Subcutaneous abdominal adipose tissue (tissue), 5 donors: ENCODE data around the gene EEF1A1.
"Not testable (repeated sequence)": the region's sequence is repeated elsewhere in the genome, so short reads cannot be mapped to it uniquely, and the experiment has no call there.

Experiments
- H3K27ac ChIP-seq: one replicate; pipeline ENCODE4 v1.7.0; 2013; ENCODE audit warnings: low read depth, mild to moderate bottlenecking, inconsistent platforms, low read length, moderate library complexity
- H3K27me3 ChIP-seq, 5 donors: one replicate each; pipeline ENCODE4 v1.7.0; 2013; ENCODE audit warnings: low read length in 5 of 5, inconsistent platforms in 1 of 5; ENCODE audit not compliant: control insufficient read depth in 5 of 5, insufficient read depth in 4 of 5
- H3K36me3 ChIP-seq, 5 donors: one replicate each; pipeline ENCODE4 v1.7.0; 2013; ENCODE audit warnings: low read length in 5 of 5; ENCODE audit not compliant: control insufficient read depth in 5 of 5, insufficient read depth in 5 of 5
- H3K4me1 ChIP-seq, 5 donors: one replicate each; pipeline ENCODE4 v1.7.0; 2013; ENCODE audit warnings: low read length in 5 of 5, mild to moderate bottlenecking in 3 of 5, moderate library complexity in 1 of 5; ENCODE audit not compliant: control insufficient read depth in 5 of 5, insufficient read depth in 5 of 5
- H3K4me3 ChIP-seq, 5 donors: one replicate each; pipeline ENCODE4 v1.7.0; 2013; ENCODE audit warnings: low read length in 5 of 5, low read depth in 1 of 5
- H3K9ac ChIP-seq, 5 donors: one replicate each; pipeline ENCODE4 v1.7.0; 2013; ENCODE audit warnings: low read length in 5 of 5, mild to moderate bottlenecking in 4 of 5, moderate library complexity in 3 of 5
- H3K9me3 ChIP-seq, 5 donors: one replicate each; pipeline ENCODE4 v1.7.0; 2013; ENCODE audit warnings: low read length in 5 of 5; ENCODE audit not compliant: control insufficient read depth in 5 of 5
- donor health status: healthy.
- donor health status: healthy.
- donor health status: healthy.
- donor health status: healthy.
- donor health status: healthy.

EEF1A1 gene

DNA sequence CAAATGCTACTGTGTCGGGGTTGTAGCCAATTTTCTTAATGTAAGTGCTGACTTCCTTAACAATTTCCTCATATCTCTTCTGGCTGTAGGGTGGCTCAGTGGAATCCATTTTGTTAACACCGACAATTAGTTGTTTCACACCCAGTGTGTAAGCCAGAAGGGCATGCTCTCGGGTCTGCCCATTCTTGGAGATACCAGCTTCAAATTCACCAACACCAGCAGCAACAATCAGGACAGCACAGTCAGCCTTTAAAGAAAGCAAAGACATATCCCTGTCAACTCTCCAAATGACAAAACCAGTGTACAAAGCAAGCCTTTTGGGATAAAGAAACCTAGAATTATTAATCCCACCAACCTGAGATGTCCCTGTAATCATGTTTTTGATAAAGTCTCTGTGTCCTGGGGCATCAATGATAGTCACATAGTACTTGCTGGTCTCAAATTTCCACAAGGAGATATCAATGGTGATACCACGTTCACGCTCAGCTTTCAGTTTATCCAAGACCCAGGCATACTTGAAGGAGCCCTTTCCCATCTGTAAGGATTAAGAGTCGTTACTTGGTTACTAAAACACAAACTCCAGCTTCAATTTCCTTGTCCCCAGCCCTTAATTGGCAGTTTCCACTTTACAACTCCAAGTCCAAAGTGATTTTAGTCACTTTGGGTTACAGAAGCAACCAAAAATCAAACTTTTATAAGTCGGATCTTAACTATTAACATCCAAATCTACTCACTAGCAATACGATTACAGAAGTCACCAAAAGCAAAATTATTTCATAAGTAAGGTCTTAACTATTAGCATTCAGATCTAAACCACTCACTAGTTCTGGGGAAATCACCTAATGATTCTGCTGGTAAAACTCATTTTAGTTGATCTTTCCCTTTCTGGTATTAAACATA is 1.6 kb downstream of the EEF1A1 start:
- Histone ChIP-seq H3K4me1 (peaks cover 7 to 67% (median 58%) of the 10 kb centered on the region in 5 donors), H3K4me3 (peak overlapping the region; percentile 72 to 98 (median 93)), H3K9ac (peak overlapping the region; percentile 85 to 100 (median 97)), H3K36me3 (peaks cover 21 to 49% (median 43%) of the 10 kb centered on the region in 5 donors), H3K27ac (peak overlapping the region; percentile 100)
- not testable (repeated sequence) for H3K27me3 ChIP-seq, H3K9me3 ChIP-seq

DNA sequence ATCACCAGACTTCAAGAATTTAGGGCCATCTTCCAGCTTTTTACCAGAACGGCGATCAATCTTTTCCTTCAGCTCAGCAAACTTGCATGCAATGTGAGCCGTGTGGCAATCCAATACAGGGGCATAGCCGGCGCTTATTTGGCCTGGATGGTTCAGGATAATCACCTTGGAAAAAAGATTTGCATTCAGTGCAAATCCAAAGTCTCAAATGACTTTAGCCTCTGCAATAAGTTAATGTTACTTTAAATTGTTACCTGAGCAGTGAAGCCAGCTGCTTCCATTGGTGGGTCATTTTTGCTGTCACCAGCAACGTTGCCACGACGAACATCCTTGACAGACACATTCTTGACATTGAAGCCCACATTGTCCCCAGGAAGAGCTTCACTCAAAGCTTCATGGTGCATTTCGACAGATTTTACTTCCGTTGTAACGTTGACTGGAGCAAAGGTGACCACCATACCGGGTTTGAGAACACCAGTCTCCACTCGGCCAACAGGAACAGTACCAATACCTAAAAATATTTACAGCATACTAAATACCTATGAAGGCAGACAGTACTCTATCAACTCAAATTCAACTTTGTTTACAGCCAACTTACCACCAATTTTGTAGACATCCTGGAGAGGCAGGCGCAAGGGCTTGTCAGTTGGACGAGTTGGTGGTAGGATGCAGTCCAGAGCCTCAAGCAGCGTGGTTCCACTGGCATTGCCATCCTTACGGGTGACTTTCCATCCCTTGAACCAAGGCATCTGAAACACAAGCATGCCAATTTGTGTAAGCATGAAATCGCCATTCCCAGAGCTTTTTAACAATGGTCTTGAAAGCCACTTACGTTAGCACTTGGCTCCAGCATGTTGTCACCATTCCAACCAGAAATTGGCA is 2.5 kb downstream of the EEF1A1 start:
- H3K27me3 ChIP-seq, H3K9me3 ChIP-seq: not testable (repeated sequence)
- Histone ChIP-seq H3K4me1 (peaks cover 7 to 60% (median 53%) of the 10 kb centered on the region in 5 donors), H3K4me3 (peak overlapping the region; percentile 72 to 98 (median 93)), H3K36me3 (peaks cover 21 to 49% (median 43%) of the 10 kb centered on the region in 5 donors), H3K9ac (peak overlapping the region in 3 of 5 donors; percentile 30 to 97 (median 59)), H3K27ac (peak overlapping the region; percentile 100)

- H3K9ac ChIP-seq = peak overlapping the region in 3 of 5 donors; percentile 0 to 40 (median 35)
- peak overlapping the region in 4 of 5 donors; percentile 1 to 30 (median 8) for H3K4me3 ChIP-seq
- peaks cover 0 to 2% (median 0%) of the 10 kb centered on the region in 5 donors for H3K27me3 ChIP-seq
- no peaks in the 10 kb centered on the region for H3K9me3 ChIP-seq
- peaks cover 21 to 49% (median 44%) of the 10 kb centered on the region in 5 donors for H3K36me3 ChIP-seq
- H3K27ac ChIP-seq = peak overlapping the region; percentile 100
- peaks cover 7 to 46% (median 39%) of the 10 kb centered on the region in 5 donors for H3K4me1 ChIP-seq
Measured at GRCh38 chr6:73516514-73517489, 4.0 kb downstream of the EEF1A1 start.

DNA sequence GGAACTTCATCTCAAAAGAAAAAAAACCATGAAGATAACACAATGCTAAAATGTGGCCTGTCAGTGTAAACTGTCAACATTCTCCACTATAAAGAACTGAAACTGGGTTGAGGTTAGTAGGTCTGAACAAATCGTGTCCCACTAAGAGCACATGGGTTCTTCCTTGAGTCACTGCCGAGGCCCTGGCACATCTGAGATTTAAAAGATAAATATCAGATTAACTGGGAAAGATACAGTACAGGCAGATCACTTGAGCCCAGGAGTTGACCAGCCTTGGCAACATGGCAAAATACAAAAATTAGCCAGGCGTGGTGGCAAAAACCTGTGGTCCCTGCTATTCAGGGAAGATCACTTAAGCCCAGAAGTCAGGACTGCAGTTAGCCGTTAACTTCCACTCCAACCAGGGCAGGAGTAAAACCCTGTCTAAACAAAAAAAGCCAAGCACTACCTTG is 5.6 kb downstream of the EEF1A1 start:
- Histone ChIP-seq H3K9ac (peak overlapping the region in 1 of 5 donors; percentile 47), H3K4me1 (peaks cover 4 to 44% (median 38%) of the 10 kb centered on the region in 5 donors), H3K27me3 (no peaks in the 10 kb centered on the region), H3K27ac (peak overlapping the region; percentile 32), H3K9me3 (no peaks in the 10 kb centered on the region), H3K4me3 (no peak overlapping the region), H3K36me3 (peaks cover 21 to 49% (median 46%) of the 10 kb centered on the region in 5 donors)

DNA sequence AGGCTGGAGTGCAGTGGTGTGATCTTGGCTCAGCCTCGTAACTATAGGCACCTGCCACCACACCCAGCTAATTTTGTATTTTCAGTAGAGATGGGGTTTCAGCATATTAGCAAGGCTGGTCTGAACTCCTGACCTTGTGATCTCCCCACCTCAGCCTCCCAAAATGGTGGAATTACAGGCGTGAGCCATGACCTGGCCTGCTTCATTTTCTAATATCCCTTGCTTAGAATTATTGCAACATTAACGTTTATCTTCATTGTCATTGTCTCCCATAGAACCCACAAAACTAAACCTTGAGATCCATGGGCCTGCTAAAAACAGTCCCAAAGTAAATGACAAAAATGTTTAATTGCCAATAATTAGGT is 6.1 kb downstream of the EEF1A1 start:
- H3K27ac ChIP-seq = peak overlapping the region; percentile 32
- peaks cover 4 to 42% (median 37%) of the 10 kb centered on the region in 5 donors for H3K4me1 ChIP-seq
- H3K9me3 ChIP-seq = no peaks in the 10 kb centered on the region
- no peak overlapping the region for H3K4me3 ChIP-seq
- peaks cover 21 to 47% (median 46%) of the 10 kb centered on the region in 5 donors for H3K36me3 ChIP-seq
- H3K9ac ChIP-seq = peak overlapping the region in 2 of 5 donors; percentile 24 to 47
- no peaks in the 10 kb centered on the region for H3K27me3 ChIP-seq

DNA sequence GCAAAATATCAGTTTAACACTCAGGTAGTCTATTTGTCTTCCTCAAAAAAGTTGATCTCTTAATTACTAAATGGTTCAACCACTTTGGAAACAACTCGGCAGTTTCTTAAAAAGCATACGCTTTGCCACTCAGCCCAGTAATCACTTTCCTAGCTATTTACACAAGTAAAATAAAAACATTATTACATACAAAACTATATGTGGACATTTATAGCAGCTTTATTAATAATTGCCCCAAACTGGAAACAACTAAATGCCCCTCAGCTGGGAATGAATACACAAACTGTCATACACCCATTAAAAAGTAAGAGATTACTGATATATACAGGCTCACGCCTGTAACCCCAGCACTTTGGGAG is 7.4 kb downstream of the EEF1A1 start:
- H3K36me3 ChIP-seq = peaks cover 14 to 36% (median 35%) of the 10 kb centered on the region in 5 donors
- H3K4me1 ChIP-seq = peaks cover under 1 to 31% (median 26%) of the 10 kb centered on the region in 5 donors
- no peak overlapping the region for H3K9ac ChIP-seq
- no peaks in the 10 kb centered on the region for H3K9me3 ChIP-seq
- no peaks in the 10 kb centered on the region for H3K27me3 ChIP-seq
- H3K27ac ChIP-seq = no peak overlapping the region
- H3K4me3 ChIP-seq = no peak overlapping the region

- no peak overlapping the region for H3K9ac ChIP-seq
- peaks cover 8 to 22% (median 21%) of the 10 kb centered on the region in 5 donors for H3K36me3 ChIP-seq
- peaks cover 0 to 17% (median 14%) of the 10 kb centered on the region in 5 donors for H3K4me1 ChIP-seq
- H3K27ac ChIP-seq = no peak overlapping the region
- no peak overlapping the region for H3K4me3 ChIP-seq
- H3K9me3 ChIP-seq = no peaks in the 10 kb centered on the region
- no peaks in the 10 kb centered on the region for H3K27me3 ChIP-seq
Measured at GRCh38 chr6:73511796-73512195, 9.0 kb downstream of the EEF1A1 start.

DNA sequence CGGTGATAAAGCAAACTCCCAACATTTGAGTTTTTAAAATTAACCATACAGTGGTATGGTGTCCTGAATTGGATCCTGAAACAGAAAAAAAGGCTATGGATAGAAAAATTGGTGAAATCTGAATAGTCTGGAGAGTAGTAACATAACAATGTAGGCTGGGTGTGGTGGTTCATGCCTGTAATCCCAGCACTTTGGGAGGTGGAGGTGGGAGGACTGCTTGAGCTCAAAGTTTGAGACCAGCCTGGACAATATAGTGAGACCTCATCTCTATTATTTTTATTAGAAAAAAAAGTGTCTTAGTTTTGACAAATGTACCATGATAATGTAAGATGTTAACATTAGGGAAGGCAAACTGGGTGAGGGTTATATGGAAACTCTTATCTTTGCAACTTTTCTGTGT is 11.0 kb downstream of the EEF1A1 start:
- H3K4me3 ChIP-seq = no peak overlapping the region
- H3K9me3 ChIP-seq = peaks cover 0 to 2% (median 0%) of the 10 kb centered on the region in 5 donors
- H3K4me1 ChIP-seq = peaks cover 0 to 3% (median 0%) of the 10 kb centered on the region in 5 donors
- H3K9ac ChIP-seq = no peak overlapping the region
- H3K27ac ChIP-seq = no peak overlapping the region
- peaks cover 0 to 6% (median 2%) of the 10 kb centered on the region in 5 donors for H3K36me3 ChIP-seq
- H3K27me3 ChIP-seq = no peaks in the 10 kb centered on the region

GRCh38 chr6:73508776-73509175 is 12.1 kb downstream of the EEF1A1 start:
- Histone ChIP-seq H3K36me3 (peaks cover 0 to 10% (median 5%) of the 10 kb centered on the region in 5 donors), H3K4me3 (no peak overlapping the region), H3K9ac (no peak overlapping the region), H3K9me3 (peaks cover 0 to 2% (median 0%) of the 10 kb centered on the region in 5 donors), H3K27ac (no peak overlapping the region), H3K4me1 (peaks cover 0 to 3% (median 0%) of the 10 kb centered on the region in 5 donors), H3K27me3 (no peaks in the 10 kb centered on the region)
